Measurements from ENCODE around the gene TMEM51.
A peak's percentile ranks its signal among the peaks of the same experiment; 100 is the strongest.

Gene TMEM51

DNA sequence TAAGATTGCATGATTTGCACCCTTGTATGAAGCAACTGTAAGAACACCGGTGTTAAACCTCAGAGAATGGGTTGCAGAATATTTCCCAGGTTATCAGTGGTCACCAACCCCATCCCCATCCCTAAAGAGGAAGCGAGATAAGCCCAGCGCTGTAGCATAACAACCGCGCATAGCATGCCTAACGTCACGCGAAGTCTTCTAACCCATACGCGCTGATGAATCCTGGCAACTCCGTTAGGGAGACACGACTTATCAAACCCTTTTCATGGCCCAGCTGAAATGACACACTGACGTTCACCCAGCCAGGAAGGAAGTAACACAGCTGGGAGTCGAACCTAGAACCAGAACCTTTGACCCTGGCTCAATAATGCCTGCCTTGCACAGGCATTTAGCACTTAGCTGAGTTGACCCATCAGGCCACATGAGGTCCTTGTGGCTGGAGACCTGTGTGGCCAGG lies 24.2 kb downstream of the TMEM51 start:
- DNase-seq (ENCODE audit: low spot score): no peak

DNA sequence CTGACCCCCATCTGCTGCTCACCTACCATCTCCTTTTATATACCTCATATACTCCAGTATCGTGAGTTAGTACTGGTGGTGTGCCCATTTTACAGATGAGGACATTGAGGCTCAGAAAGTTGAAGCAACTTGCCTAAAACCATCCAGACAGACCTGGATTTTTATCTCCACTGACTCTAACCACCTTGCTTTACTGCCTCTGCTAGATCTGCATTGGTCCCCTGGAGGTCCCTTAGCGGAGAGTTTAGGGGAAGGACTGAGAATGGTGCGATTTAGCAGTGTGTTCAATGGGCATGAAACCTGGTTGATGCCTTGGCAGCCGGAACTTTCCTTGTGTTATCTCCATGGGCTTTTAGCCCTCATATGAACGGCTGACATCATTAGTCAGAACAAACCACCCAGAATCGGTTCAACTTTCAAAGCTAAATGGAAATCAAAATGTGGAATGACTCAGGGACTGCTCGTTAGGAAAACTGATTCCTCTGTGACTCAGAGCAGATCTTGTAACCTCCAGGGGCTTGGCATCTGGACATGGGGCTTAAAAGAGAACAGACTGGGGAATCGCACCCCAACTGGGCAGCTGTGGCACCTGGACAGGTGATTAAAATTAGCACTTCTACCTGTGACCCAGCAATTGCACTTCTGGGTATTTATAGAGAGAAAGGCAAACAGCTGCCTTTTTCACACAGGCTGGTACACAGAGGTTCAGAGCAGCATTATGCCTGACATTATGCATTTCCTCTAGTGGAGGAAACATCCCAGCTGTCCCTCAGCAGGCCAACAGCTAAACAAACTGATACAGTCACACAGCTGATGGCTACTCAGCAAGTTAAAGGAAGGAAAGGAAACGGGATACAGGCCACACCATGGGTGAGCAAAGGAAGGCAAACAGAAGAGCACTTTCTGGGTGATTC lies 25.3 kb downstream of the TMEM51 start:
- no peak for DNase-seq (ENCODE audit: low spot score)

DNA sequence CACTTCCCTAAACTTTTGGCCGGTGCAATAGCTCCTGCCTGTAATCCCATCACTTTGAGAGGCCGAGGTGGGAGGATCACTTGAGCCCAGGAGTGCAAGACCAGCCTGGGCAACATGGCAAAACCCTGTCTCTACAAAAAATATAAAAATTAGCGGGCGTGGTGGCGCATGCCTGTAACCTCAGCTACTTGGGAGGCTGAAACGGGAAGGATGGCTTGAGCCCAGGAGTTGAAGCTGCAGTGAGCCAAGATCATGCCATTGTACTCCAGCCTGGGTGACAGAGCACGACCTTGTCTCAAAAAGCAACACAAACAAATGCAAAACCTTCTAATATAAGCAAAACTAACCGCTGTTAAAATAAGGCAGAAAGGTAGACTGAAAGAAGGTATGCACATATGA lies 25.9 kb downstream of the TMEM51 start:
- no peak for DNase-seq (ENCODE audit: low spot score)

DNA sequence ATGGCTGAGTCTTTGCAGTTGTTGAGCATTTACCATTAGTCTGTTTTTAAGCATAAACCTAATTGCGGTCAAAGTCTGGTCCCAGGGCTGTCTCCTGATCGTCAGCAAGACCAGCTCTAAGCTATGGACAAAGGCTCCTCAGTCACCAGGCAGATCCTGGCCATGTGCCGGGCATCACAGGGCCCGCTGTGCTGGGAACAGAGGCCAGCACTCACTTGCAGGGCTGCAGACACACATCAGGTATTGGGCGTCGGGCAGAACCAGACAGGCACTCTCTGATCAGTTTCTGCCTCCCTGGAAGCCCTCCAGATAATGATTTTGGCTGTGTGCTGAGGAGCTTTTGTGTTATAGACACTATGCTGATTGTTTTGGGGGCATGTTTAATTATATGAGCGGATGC lies 26.6 kb downstream of the TMEM51 start:
- peak; percentile 92 for DNase-seq (ENCODE audit: low spot score)

DNA sequence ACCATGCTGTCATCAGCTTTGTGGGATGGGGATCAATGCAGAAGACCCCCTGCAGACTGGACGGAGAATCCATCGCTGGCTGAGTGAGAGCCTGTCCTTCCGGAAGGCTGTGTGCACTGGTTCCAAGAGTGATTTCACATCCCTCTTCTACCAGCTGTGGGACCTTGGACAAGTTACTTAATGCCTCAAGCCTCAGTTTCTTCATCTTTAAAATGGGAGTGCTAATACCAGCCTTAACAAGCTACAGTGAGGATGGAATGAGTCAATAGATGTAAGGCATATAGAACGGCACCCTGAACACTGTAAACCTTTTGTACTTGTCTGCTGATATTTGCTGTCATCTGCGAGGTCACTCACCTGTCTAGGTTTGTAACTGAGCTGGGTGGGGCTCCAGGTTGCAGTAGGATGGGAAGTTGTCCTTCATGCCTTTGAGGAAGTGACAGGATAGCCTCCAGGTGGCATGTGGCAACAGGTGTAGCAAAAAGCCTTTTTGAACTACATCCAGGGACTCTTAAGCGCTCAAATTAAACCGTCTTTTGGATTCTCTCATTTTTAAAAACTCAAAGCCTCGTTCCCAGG lies 27.5 kb downstream of the TMEM51 start:
- DNase-seq (ENCODE audit: low spot score): no peak

DNA sequence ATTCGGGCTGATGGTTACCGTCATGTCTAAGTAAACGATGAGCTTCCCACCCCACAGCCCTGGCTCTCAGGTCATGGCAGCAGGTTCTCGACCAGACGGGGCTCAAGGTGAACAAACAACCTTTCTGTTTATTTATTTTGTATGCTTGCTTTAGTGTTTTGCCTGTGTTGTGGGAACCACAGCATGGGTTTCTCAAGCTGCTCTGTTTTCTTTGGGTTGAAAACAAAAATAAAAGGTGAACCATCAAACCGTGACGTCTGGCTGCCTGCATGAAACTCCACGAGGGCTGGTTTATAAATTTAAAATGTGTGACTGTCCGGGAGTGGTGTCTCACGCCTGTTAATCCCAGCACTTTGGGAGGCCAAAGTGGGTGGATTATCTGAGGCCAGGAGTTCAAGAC lies 28.0 kb downstream of the TMEM51 start:
- DNase-seq (ENCODE audit: low spot score): no peak

DNA sequence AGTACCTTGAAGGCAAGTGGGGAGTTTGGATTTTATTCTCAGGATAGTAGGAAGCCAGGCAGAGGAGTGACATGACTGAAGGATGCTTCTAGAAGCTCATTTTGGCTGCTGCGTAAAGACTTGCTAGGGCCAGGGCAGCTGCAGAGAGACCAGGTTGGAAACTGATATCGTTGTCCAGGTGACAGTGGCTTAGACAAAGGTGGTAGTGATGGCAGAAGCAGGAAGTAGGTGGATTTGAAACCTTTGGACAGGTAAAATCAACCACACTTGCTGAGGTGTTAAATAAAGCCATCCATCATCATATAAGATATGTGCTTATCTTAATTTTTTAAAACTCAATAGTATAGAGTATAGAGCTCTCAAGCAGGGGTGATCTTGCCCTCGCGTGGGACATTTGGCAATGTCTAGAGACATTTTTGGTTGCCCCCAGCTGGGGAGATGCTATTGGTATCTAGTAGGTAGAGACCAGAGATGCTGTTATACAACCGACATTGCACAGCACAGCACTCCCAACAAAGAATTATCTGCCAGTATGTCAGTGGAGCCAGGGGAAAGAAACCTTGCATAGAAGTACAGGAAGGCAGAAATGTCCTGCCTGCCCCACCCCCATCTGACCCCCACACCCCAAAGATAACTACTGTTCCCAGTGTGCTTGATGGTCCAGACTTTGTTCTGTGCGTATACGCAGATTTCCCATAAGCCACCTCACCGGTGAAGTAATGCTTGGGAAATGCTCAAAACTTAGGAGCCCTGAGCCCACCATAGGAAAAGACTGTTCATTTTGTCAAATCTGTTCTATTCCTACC lies 31.1 kb downstream of the TMEM51 start:
- DNase-seq (ENCODE audit: low spot score): no peak

DNA sequence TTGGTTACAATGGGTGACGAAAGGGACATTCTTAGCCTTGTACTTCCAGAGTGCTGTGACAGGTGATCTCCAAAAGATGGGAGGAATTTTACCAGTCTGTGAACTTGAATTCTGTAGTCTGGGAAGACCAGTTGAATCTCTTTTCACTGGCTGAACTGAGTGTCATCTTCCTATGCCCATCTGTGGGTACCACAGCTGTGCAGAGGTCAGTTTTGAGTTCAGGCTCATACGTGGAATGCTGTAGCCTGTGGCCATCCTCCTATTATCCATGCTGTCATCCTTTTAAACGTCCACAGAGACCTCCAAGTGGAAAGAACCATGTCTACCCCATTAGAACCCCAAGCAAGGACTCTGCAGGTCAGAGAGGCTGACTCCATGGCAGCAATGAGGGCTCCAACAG lies 32.1 kb downstream of the TMEM51 start:
- DNase-seq (ENCODE audit: low spot score): no peak

DNA sequence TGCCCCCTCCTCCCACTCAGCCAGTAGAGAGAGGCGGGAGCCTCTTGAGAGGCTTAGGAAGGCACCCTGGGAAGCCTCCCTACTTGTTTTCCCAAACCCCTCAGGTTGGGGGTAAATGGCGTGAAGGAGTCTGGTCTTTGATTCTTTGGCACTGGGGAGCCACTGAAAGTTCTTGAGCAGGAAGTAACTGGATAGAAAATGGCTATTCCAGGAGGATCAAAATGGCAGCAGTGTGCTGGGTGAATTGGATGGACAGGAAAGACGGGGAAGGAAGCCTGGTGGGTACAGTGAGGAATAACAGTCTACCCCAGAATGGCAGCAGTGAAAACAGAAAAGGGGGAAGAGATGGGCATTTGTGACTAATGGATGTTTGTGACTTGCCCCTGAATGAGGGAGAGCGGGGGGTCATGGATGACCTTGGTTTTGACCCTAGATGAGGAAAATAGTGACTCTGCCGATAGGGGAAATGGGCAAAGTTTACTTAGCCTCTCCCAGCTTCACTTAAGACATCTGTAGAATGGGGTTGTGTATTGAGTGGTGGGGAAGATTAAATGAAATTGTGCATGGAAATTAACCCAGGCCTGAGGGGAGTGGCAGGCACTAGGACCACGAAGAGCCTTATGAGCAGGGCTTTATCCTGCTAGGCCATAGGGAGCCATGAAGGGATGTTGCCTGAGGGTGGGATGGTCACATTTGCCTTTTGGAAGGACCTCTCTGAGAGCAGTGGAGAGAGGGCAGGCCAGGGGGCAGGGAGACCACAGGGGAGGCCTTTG lies 32.7 kb downstream of the TMEM51 start:
- no peak for DNase-seq (ENCODE audit: low spot score)

DNA sequence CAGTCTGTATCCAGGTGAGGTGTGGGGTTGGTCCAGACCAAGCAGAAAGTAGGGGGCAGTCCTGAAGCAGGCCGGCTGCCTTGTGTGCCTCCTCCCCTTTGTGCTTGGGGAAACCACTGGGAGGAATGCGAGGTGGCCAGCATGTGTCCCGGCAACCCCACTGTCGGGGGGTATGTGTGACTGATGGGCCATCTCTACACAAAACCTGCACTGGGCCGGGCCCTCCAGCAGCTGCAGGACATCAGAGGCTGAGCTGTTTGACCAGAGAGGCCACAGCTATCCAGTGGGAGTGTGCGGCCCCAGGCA lies 33.3 kb downstream of the TMEM51 start:
- no peak for DNase-seq (ENCODE audit: low spot score)

DNA sequence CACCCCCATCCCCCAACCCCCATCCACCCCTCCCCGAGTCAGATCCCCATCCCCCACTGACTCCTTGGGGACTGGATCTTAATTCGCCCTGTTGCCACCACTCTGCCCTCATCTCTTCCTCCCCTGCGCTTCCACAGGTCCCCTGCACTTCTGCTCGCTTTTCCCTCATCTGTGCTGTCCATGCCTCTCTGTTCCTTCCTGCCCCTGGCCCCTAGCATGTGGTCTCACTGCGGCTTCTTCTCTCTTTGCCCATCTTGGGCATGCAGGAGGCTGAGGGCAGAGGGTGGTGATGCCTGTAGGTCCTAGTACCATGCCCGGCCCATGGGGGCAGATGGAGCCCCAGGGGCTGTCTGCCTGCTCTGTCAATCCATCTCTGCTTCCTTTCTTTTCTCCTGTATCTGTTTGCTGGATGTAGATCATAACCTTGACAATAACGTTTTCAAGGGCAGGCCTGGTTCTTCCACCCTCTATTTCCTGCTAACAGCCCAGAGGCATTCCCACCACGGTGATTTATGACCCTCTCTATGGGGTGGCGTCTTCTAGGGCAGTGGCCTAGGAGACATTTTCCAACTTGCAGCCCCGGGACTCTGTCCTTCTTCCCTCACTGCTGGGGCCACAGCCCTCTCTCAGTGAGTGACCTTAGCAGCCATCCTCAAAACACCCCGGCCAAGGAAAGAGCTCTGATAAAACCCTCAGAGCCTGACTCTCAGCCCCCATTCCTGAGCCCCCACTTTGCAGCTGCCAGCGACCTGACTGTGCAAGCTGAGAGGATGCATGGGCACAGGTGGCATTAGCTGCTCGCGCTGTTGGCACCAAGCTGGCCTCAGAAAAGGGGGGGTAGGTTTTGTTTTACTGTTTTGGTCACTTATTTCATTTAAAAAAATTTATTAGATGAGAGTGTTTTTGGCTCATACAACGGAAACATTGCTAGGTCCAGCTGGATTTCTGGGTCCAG lies 33.9 kb downstream of the TMEM51 start:
- no peak for DNase-seq (ENCODE audit: low spot score)

DNA sequence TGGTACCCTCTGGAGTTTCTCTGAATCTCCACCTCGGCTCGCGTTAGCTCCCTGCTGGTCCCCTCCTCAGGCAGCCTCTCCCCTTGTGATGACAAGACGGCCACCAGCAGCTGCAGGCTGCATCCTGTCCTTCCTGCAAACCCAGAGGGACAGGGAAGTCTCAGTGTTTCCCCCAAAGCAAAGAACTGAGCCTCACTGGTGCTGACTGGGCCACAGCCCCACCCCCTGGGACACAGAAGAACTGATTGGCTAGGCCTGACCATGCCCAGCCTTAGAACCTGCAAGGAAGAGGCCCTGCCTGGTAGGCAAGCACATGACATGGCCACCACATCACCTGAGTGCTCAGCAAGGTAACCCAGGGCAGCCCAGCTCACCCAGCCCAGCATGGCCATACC lies 34.6 kb downstream of the TMEM51 start:
- no peak for DNase-seq (ENCODE audit: low spot score)

DNA sequence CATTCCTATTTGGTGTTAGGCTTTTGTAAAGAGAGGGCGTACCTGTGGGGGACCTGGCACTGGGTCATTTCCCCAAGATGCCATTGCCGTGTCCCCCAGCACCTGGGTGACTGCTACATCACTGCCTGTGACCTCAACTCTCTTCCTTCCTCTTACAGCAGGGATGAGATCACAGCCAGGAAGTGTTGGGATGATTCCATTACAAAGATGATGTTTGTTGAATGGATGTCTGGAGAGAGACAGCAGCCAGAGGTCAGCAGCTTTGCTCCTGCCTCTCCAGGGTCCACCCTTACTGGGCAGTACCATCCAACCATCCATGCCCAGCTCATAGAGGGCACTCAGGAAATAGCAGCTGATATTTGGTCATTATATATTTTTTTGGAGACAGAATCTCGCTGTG lies 35.1 kb downstream of the TMEM51 start:
- DNase-seq (ENCODE audit: low spot score): no peak

DNA sequence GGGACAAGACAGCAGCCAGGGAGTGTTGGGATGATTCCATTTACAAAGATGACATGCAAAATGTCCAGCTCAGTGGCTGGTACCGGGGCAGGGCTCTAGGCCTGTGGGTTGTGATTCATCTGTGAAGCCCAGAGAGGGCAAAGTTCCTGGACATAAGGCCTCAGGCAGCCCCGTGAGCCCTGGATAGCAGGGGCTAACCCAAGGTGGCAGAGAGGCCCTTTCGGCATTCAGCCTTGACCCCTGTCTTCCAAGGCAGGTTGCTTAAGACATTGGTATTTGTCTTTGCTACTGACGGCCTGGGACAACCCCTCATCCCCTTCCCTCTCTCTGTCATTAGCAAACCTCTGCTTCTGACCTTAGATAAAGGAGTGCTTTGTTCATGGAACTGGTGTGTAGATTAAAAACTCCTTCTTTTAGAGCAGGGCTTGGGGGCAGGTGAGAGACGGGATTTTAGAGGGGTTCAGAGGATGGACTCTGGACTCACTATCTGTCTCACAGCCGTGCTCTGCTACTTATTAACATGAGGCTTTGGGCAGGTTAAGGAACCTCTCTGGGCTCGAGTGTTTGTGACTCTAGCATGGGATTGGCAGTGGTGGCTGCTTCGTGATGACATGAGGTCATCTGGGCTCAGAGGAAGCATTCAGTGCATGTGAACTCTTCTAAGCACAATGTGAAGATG lies 36.3 kb downstream of the TMEM51 start:
- DNase-seq (ENCODE audit: low spot score): no peak

DNA sequence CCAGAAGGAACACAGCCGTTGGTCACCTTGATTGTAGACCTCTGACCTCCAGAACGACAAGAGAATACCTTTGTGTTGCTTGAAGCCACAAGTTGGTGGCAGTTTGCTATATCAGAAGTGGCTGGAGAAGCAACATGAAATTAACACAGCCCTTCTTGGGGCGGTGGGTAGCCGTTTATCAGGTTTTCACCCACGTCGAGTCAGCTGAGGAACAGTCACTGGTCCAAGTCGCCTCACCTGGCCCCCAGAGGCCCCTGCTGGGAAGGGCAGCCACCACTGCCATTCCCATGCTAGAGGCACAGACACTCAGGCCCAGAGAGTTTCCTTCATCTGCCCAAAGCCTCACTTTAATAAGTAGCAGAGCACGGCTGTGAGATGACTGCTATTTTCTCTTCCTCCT lies 37.7 kb downstream of the TMEM51 start:
- no peak for DNase-seq (ENCODE audit: low spot score)

DNA sequence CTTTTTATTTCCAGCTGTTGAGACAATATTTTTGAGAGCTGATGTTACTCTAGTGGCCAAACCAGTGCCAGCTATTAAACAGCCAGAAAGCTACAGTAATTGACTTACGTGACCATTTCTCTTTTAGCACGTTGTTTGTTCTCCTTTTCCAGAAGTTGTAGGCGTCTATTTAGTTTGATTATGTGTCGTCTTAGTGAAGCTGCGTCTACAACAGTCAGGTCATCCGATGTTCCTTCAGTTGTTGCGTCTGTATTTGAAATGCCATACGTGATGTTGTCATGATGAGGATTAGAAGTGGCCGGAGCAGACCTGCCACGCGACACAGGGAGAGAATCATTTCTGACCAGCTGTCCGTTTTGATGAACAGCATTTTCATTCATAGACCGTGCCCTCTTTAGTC lies 38.2 kb downstream of the TMEM51 start:
- DNase-seq (ENCODE audit: low spot score): no peak

DNA sequence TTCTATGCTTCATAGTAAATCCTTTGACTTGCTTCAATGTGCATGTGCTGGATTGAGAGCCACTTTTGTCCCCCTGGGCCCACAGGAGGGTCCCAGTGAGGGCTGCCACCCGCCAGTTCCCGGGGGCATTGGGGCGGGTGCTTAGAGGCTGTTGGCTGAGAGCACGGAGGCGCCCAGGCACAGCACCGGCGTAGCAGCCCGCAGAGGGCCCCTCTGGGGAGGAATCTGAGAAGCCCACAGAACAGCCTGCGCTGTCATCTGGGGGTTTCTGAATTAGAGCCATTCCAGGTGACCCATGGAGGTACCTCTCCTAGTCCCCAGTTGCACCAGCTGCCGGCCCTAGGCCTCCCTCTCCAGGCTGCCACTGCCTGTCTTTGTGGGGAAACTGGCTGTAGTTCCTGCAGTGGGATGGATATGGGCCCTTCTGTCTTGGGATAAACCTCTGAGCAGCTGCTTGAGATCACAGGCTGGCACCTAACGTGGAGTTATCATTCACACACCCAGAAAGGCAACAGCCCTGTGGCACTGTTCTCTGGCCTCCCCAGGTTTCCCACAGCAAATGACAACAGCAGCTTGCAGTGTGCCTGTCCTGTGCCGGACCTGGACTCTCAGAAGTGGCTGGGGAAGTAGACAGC lies 39.5 kb downstream of the TMEM51 start:
- no peak for DNase-seq (ENCODE audit: low spot score)

DNA sequence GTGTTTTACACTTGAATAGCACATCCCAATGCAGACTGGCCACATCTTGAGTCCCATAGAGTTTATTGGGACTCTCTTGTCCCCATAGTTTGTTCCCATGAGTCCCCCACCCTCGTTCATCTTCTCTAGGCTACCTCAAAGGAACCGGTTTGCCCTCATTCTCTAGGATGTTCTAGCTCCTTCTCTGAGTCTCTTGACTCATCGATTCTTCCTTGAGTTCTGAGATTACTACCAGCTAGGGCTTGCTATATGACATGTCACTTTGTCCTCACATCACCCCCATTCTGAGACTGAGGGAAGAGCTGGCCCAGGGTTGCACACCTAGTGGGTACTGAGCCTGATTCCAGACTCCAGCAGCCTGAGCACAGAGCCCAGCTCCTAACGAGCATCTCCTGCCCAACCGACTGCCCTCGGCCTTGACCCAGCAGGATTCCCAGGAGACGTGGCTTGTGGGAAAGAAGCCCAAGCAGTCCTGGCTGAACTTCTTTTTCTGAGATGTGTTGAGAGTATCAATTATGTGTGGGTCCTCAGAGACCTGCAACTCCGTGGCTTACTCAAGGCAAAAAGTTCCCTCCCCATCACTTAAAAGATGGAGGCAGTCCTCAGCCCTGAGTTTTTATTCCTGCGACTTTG lies 42.0 kb downstream of the TMEM51 start:
- DNase-seq (ENCODE audit: low spot score): peak; percentile 57

DNA sequence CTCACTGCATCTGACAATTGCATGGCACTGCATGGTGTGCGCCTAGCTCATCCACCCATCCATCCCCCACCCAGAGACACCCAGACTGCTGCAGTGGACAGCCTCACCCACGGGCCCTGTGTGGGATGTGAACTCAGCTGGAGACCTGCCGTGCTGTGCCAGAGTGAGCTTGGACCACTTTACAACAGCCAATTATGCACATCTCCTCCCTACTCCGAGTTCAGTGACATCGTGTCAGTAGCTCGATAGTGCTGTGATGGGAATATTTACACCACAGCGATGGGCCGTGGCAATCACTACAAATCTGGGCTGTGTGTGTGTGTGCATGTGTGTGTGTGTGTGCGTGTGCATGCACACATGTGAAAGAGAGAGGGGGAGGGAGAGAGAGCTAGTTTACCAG lies 42.5 kb downstream of the TMEM51 start:
- no peak for DNase-seq (ENCODE audit: low spot score)
